MV-4-11 (cell line): ENCODE measurements around the gene ARHGDIB.

ENCODE experiments used
- DNase-seq: peaks from one replicate; lab custom pipeline; 2025; lab: John Stamatoyannopoulos, UW

ARHGDIB gene

DNA sequence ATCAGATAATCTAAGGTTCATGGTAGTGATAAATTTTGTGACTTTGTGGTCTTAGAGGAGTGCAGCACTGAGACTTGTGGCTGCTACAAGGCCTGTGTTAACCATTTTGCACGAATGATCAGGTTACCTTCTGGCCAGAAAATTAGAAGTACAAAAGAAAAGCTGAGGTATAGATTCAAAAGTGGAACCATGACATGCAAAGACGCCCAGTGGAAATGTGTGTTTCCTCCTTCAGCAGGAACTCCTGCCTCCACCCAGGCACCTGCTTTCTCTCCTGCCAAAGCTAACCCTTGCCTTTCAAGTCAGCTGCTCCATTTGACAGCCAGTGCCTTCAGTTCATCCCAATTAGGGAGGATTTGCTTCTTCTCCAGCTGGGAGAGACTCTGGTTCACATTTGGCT lies 21.6 kb upstream of the ARHGDIB start:
- peak; percentile 50 for DNase-seq

DNA sequence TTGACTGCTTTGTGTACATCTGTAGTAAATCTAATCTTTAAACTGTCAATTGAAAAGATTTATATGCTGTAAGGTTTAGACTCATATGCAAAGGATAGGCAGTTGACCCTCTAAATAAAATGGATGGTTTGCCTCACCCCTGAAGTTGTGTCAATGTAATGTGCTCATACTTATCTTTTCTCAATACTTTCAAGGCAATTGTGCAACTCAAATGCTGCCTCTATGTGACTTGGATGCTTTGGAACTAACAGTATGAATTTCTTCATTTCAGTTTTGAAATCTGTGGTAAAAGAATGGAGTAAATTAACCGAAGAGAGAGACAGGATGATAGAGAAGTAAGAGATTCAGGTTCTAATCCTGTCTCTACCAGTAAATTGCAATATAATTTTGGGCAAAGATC lies 21.2 kb upstream of the ARHGDIB start:
- peak; percentile 94 for DNase-seq

DNA sequence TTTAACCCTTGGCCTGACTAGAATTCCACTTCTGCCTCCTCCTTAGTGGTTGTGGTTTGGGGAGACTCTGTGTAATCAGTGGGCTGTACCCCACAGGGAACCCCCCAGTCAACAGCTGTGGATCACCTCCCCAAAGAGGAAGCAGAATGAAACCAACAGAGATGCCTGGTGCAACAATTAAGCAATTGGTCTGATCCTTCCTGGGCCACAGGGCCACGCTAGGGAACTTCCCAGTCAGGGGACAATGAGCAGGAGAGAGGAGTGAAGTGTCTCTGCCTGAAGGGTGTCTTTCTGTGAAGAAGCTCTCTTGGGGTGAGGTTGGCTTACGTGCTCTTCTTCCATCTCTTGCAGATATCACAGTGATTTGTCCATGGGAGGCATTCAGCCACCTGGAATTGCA lies 19.6 kb upstream of the ARHGDIB start:
- peak; percentile 95 for DNase-seq

DNA sequence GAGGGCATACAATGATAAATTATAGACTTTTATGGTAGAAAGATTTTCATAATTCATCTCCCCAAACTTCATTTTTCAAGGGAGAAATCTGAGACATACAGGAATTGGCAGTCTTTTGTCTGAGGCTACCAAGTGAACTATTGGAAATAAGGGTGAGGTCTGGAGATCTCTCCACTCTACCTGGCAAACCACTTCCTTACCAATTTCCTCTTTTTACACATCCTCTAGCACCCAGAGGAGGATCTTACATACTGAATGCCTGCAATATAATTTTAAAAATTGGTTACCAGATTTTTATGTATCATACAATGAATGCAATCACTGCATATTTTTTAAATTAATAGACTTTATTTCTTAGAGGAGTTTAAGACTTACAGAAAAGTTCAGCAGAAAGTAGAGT lies 18.1 kb upstream of the ARHGDIB start:
- no peak for DNase-seq

DNA sequence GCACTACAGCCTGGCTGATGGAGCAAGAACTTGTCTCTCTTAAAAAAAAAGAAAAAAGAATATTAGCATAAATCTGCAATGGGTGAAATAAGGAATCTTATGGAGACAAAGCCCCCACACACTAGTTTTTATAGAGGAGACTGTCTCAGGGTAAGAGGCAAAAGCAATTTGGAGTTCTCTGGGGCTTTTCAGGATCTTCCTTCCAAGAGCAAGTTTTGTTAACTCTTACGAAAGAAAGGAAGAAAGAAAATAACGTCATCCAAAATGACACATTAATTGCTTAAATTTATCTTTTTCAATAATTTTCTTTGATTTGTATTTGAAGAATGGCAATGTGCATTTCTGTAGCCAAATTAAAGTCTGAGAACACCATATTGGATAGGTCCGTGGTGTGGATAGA lies 15.3 kb upstream of the ARHGDIB start:
- no peak for DNase-seq

DNA sequence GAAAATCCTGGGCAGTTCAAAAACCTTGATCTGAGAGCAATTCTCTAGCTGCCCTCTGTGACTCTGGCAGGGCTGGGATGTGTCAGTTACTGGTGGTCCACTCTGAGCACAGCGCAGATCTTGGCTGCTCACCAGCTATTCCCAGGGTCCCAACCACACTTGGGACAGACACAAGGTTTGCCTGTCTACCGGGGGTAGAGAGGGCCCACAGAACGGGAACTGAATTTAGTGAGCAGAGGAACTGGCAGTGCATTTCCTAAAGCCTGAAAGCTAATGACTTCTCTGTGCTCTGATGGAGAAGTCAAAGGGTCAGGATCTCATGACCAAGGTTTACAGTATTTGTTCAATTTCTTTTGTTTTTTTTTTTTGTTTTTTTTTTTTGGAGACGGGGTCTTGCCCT lies 14.1 kb upstream of the ARHGDIB start:
- DNase-seq: peak; percentile 46

DNA sequence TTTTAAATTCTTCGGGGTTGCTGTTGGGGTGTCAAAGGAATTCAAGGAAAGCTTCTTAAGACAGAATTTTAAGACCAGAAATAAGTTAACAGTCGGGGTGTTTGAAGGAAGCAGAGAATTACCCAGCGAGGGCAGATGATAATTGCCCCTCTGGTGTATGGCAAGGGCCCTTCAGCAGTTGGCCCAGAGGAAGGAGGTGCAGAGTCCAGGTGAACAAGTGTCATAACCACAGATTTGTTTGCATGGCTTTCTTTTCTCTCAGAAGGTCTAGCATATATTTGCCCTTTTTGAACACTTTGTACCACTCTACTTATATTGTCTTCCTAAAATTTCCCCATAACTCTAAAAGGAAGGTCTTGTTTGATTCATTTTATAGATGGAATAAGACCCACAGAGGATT lies 13.2 kb upstream of the ARHGDIB start:
- DNase-seq: no peak

DNA sequence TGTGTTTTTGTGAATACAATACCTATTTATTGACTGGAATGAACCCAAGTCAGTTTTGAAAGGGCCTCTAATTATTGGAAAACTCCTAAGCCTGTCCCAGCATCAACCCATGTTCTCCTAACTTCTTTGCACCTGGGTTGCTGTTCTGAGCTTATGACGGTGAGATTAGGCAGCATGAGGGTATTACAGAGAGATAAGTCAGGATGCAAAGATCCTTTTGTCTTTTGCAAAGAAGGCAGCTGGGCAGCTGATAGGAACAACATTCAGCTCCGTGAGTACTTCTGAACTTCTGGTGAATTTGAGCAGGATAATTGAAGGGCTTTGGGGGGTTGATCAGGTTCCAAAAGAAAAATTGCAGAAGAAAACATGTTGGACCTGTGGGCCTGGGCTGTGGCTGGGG lies 11.4 kb upstream of the ARHGDIB start, which contains the start of gene PDE6H:
Gene PDE6H, plus strand, starts transcription at position 227 of the 400 bp plus-strand sequence. CDS start 4,971 bp downstream, outside the sequence.
- DNase-seq: no peak

DNA sequence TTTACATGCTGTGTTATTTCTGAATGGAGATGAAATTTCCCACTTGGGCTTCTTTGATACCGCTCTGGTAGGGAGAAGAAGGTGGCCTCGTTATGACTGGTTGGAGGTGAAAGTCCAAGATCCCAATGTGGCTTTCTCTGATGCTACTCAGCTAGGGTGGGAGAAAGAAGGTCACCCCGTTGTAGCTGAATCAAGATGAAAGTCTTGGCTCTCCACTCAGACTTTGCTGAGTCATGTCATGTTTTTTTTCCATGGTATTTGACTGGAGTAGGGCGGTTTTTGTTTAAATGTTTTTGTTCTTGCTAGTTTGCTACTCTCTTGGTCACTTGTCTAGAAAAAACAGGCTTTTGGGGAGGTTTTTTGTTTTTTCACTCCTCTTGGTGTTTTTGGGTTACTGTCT lies 9.1 kb upstream of the ARHGDIB start:
- no peak for DNase-seq

DNA sequence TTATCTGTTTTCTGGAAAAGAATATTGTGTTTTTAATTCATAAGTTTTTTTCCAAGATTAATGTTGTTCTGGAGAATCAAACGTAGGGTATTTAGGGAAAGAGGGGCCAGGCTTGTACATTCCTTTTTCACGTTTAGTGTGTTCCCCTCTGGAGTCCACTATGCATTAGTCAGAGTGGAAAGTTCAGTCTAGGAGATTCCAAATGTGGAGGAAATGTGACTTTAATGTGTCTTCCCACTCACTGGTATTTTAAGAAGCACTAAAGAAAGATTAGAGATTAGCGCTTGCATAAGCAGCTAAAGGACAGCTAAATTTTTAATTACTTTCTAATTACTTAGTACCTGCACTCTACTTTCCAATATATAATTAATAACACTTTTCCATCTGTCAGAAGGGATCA lies 7.1 kb upstream of the ARHGDIB start:
- DNase-seq: no peak

DNA sequence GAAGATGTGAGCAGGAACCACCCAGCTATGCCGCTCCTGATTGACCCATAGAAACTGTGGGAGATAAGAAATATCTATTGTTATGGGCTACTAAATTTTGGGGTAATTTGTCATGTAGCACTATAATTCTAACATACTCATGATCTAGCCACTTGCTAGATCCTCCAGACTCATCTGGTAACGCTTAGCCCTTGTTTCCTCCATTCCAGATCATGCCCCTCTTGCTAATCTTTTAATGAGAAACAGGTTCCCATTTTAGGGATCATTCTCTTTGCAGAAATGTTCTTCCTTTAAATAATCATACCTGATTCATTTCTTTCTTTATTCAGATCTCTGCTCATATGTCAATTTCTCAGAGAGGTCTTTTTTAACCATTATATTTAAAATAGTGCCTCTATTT lies 3.8 kb upstream of the ARHGDIB start:
- DNase-seq: no peak

DNA sequence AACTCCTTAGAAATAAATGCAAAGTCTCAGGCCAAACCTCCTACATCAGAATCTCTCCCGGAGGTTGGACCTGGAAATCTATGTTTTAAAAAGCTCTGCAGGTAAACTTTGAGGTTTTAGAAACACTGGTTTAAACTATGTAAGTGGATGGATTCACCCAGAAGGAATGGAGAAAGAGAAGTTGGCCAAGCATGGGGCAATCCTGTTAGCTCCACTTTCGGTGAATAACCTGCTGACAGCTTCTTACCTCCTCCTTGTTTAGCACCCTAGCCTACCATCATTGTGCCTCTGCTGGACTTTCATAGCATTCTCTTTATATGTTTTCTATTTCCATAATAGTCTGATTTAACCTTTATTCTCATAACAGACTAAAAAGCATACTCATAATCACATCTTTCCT lies 3.0 kb upstream of the ARHGDIB start:
- no peak for DNase-seq

DNA sequence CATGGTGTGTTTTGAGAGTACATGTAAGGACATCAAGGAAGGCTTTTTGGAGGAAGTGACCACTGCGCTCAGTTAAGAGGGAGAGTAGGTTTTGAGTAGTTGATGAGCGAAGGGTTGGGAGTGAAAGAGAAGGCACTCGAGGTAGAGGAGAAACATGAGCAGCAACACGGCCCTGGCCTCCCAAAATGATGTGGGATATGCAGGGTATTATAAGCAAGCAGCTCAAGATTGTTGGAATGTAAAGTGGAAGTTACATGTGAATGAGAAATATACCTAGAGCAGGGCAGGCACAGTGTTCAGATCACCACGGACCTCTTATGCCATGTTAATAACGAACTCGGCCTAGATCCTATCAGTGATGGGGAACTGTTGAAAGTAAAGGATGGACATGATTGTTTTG lies 2.1 kb upstream of the ARHGDIB start:
- DNase-seq: no peak

DNA sequence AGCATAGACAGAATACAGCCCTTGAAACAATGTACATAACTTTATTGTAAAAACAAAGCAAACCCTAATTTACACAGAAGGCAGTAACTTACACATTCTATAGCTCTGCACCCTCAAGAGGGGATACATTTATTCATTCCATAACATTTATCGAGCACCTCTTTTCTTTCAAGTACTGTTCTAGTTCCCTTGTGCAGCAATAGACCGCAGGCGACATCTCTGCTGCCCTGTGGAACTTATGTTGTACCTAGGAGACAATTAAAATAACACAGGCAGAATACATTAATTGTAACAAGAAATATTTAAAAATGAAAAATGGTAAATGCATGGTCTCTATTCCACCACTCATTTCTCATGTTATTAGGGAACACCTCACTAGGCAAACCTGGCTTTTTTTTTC lies 1.4 kb upstream of the ARHGDIB start:
- DNase-seq: peak; percentile 12

DNA sequence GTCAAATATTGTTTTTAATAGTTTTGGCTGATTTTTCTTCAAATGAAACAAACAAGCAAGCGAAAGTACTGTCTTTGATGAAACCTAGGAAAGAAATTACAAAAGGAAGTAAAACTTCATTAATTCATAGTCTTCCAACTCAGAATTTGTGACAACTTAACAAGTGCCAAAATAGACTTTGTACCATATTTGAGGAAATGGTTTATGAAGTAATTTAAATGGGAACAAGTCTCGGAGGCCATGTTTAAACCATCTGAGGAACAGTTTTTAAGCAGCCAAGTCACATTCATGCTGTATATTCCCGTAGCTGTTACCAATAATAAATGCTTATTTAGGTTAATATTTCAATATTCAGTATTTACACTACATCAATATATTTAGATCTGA lies 745 bp upstream of the ARHGDIB start:
- DNase-seq: peak; percentile 67

DNA sequence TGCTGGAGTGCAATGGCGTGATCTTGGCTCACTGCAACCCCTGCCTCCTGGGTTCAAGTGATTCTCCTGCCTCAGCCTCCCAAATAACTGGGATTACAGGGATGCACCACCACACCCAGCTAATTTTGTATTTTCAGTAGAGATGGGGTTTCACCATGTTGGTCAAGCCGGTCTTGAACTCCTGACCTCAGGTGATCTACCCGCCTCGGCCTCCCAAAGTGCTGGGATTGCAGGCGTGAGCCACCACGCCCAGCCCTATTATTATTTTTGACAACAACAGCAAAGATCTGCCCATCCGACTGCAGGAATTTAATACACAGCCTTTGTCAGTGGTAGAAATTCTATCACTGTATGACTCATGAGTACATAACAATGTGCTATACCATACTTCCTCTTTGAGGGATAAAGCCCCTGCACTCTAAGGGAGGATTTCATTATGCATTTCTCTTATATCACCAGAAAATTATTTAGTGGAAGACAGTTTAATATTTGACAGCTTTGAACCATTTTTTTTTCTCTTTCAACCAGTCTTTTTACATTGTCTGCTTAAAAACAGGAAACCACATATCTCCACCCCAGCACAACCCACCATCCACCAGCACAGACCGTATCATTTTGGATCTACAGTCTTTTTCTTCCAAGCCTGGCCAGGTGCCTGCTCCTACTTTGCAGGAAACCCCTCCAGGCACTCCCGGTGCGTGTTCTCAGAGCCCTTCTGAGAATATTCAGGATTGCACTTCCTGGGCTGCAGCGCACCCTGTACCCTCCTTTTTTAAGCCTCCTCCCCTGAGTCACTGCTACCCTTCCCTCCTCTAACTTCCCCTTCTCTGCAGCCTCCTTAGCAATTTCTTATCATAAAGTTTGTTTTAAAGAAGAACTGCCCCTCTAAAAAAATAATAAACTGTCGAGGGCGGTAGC lies 594 bp downstream of the ARHGDIB start:
- peak; percentile 90 for DNase-seq

DNA sequence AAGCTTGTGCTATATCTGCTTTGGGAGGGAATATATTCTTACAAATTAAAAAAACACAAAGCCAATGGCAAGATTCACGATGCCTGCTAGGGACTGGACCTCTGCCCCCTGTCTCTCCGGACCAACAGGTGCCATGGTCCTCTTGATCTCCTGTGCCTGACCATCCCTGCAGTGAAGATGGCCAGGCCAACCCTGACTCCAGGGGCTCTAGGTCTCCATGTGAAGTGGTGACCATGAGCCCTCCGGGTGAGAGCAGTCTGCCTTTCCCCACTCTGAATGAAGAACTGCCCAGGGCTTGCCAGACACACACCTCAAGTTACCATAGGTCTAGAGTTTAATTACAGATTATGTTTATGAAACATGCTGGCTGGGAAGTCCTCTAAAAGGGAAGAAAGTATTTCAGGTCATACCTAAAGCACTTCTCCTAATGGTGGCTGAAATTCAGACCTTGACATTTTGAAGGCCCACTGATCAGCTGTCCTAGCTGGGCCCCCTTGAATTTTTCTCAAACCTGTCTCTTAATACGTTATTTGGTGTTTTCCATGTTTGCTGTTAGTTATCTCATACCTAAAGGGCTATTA lies 1.4 kb downstream of the ARHGDIB start:
- DNase-seq: no peak

DNA sequence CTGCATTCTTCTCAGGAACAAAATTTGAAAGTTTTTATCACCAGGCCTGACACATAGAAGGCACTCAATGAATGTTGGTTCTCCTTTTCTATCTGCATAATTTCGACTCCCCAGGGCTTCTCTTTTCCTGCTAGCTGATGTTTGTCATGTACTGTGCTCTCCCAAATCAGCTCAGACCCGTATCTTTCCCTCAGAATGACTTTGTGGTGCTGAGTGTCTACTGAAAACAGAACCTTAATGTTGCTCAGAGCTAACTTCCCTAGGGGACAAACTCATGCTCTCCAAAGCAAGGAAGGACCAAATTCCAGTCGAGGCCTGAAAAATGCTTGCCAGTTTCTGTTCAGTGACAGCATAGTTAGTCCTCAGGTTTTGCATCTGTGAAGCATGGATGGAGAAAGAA lies 1.9 kb downstream of the ARHGDIB start:
- peak; percentile 43 for DNase-seq

DNA sequence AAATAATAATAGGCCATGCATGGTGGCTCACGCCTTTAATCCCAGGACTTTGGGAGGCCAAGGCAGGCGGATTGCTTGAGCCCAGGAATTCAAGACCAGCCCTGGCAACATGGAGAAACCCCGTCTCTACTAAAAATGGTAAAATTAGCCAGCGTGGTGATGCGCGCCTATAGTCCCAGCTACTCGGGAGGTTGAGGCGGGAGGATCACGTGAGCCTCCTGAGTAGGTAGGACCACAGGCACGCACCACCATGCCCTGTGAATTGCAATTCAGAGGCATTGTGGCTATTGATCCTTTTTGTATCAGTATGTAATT lies 2.3 kb downstream of the ARHGDIB start:
- no peak for DNase-seq

DNA sequence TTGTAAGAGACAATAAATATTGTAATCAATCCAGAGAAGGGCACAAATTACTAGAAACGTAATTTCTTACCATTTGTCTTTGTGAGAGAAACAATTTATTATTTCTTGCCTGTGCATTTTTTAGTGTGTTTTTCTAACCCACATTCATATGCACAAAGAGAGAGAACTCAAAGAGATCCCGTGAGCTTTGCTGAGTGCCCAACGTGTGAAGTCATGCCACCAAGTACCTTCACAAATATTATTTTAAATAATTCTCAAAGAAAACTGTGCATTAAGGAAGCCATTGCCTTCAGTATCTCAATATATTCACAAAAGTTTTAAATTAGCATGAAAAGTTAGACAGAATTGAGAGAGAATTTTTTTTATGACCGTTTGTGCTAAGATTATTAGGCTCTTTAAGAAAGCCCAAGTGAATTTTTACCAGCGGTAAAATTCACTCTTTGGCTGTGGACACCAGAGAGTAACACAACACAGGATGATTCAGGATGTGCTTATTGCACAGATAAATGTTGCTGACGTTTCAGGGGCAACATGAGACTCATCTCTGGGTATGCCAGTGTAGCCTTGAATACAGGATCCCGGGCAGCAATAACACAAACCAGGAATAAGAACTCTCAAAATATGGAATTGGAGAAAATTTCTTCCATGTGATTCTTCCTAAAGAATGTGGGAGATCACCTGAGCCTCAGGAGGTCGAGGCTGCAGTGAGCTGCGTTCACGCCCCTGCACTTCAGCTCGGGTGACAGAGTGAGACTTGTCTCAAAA lies 2.9 kb downstream of the ARHGDIB start:
- DNase-seq: no peak

DNA sequence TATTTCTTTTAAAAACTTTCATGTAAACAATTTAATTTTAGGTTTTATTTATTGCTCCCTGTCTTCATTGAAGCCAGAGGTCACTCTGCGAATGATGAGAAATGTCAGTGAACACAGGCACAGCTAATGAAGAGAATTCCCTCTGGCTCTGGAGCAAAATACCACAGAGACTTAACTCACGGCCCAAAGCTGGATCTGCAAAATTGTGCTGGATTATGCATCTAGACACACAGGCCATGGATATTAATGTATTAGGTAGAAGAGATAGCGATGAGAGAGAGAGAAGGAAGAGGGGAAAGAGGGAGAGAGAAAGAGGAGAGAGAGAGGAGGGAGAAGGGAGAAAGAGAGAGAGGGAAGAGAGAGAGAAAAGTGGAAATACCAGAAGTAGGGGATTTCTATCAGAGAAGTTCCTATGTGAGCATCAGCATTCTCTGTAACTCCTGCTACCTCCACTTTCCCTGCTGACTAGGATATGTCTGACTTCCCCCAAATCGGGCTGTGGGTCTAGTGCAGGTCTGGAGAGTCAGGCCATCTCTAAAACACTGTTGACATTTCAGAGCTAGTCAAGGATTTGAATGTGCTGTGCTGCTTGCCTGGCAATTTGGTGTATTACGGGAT lies 3.7 kb downstream of the ARHGDIB start:
- DNase-seq: no peak

DNA sequence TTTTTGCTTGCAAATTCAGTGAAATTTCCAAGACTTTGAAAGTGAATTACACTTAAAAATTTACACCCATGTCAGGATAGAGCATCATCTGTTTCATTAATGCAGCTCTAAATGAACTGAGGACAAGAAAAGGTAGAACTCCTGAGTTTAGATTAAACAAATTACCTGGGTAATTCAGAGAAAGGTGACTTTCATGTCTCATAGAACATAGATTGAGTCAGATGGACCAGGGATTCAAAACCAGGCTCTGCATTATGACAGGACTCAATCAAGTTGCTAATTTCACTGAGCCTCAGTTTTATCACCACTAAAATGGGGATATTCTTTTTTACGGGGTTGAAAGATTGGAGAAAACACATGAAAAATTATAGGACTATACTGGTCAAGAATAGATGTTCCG lies 4.5 kb downstream of the ARHGDIB start:
- DNase-seq: no peak
